Lower leg skin (tissue), 3 donors: ENCODE measurements around the gene RPP38.

Experiments
- CTCF ChIP-seq, 3 donors: fragments of 450-650 bp; IDR thresholded peaks; one replicate each; pipeline ENCODE4 v1.5.1; 2016; ENCODE audit warnings: antibody characterized with exemption in 3 of 3, mild to moderate bottlenecking in 3 of 3, moderate library complexity in 2 of 3
- POLR2A ChIP-seq, 2 donors: fragments of 450-650 bp; IDR thresholded peaks; one replicate each; pipeline ENCODE4 v1.6.1; 2016 to 2017; ENCODE audit warnings: antibody characterized with exemption in 2 of 2, mild to moderate bottlenecking in 1 of 2, moderate library complexity in 1 of 2

GRCh38 chr10:15099886-15100285, 2.7 kb downstream of the RPP38 start:
- no peak for TF ChIP-seq CTCF (IDR thresholded peaks at IDR 0.05)
- no peak for TF ChIP-seq POLR2A (IDR thresholded peaks at IDR 0.05)
